NCI-H345 (cell line): ENCODE results near the gene SHH.
"Not testable (repeated sequence)": the region's sequence is repeated elsewhere in the genome, so short reads cannot be mapped to it uniquely, and the experiment has no call there.

Experiments
- DNase-seq: peaks from one replicate; lab custom pipeline; 2025; lab: John Stamatoyannopoulos, UW

The SHH gene

DNA sequence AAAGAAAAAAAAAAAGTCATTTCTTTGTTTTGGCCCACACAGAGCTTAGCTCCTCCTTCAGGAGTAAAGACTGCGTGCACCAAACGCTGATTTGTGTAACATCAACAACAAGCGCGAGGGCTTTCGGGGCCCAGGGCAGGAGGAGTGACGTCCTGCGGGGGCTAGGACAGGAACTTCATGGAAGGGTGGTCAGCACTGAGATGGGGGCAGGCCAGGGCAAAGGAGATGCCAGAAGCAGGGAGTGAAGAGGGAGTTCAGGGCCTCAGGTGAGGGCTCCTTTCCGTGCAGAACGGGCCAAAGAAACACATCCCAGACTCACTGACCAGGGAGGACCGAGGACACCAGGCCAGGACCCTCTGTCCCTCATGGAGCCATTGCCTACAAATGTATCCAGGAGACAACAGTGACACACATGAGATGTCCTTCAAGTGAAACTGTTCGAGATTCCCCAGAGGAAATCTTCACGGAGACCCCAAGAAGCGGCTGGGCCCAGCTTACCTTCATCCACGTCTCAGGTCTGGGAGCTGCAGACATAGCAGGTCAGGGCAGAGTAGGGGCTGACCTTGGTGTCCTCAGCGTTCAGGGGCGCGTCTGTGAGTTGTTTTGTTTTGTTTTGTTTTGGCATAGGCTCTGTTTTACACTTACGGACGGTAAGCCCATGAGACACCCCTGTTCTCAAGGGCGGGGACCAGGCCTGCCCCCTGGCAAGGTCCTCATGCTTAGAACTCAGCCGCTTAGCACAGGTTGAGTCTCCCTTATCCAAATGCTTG, 30.4 kb upstream of the SHH start:
- DNase-seq: no peak

DNA sequence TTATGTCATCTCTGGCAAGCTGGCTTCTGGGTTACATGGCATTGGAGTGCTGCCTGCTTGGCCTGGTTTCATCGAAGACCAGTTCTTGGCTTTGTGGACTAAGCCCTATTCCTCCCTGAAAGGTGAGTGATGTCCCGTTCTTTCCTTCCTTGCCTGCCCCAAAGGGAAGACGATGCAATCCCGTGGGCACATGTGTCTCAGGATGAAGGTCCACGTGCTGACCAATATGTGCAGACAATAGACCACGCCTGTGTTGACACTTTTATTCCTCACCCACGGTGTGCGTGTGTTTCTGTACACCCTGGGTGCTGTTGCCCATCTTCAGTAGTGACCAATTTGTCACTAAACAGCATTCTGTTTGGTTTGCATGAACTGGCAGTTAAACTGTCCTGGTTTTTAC, 28.6 kb upstream of the SHH start:
- no peak for DNase-seq

DNA sequence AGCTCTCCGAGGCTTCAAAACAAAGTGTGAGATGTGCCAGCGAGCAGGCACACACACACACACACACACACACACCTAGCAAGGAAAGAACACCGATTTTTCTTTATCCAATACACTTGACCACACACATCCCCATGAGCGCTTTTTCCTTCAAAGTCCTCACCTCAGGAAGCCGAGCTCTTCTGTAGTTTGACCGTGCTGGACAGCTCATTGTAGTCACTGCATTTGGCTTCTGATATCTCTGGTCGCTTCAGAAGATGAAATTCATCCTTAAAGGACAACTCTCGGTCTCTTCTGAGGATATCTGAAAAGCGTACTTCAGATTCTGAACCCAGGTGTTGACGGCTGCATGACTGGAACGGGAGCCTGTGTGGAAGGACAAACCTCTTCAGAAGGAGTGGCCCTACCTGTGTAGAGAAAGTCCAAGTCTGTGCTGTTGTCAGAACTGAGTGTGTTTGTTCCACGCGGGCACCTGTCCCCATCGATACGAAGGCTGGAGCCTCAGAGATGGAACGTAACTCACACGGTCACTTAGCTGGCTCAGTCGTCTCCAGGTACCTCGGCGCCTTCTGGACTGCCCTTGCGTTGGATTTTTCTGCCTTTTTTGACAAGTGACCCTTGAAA, 28.1 kb upstream of the SHH start:
- DNase-seq: no peak

DNA sequence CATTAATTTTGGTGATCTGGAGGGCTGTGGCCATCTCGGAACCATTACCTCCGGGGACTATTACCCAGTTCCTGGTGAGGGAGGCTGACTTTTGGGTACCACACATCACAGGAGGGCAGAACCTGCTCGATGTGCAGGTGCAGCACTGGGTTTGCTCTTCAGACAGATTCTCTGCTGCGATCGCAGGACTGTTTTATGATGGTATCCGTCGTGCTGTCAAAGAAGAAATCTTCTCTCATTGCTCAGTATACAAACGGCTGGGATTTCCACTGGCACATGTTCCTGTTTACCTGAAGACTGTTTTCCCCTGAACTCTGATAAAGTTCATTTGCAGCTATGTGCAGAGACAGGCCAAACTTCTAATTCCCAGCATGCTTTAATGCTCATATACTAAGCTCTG, 27.2 kb upstream of the SHH start:
- no peak for DNase-seq

DNA sequence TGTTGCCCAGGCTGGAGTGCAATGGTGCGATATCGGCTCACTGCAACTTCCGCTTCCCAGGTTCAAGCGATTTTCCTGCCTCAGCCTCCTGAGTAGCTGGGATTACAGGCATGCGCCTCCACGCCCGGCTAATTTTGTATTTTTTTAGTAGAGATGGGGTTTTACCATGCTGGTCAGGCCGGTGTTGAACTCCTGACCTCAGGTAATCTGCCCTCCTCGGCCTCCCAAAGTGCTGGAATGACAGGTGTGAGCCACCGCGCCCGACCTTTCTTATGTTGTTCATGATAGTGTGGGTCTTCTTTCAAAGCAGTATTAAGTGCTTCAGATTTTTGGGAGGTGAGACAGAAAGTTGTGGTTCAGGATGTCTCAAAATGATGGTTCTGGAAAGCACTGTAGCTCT, 26.0 kb upstream of the SHH start:
- DNase-seq: not testable (repeated sequence)

DNA sequence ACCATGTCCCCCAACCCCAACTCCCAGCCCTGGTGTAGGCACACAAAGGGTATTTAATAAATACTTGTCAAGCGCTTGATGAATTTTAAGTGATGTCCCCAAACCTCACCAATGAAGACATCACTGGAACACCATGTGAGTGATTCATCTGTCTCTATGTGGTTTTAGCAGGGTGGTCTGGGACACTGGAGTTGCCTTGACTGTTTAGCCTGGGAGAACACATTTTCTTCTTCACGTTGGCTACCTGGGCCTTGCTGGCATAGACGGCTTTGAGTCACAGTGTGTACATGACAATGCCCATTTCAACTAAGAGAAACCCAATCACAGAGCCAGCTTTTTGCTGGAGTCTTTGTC, 24.8 kb upstream of the SHH start:
- DNase-seq: no peak

DNA sequence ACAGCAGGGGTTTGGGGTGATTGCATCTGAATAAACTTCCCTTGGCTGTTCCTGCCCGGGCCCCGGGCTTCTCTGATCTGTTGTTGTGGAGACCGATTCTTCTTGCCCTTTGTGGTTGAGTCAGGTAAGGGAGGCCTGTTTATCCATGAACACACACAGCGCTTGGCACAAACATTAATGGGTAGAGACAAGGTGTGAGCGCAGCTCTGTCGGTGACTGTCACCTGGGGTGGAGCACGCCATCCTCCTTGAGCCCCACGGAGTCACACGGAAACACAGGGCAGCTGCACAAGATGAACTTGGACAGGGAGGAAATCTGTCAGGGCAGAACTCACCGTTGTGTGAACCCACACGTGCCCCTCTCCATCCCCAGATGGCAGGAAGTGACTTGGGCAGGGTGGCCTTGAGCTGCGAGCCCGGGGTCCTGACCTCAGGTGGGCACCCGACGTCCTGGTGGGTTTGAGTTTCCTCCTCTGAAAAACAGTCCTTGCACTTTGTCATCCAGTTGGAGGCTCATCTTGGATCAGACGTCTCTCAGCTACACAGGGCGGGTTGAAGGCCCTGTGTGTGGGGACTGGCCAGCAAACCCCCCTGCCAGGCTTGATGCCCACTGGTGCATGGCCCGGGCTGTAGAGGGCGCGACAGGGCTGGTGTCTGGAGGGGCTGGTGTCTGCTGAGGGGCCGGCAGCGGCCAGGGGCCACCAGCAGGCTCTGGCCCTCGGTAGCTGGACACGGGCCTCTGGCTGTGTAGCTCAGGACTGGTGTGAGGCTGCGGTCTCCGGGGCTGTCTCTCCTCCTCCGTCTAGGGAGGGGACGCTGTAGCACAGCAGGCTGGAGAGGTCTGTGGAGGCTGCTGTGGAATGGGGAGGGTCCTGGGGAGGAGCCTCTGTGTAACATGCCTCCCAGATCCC, 24.2 kb upstream of the SHH start:
- no peak for DNase-seq

DNA sequence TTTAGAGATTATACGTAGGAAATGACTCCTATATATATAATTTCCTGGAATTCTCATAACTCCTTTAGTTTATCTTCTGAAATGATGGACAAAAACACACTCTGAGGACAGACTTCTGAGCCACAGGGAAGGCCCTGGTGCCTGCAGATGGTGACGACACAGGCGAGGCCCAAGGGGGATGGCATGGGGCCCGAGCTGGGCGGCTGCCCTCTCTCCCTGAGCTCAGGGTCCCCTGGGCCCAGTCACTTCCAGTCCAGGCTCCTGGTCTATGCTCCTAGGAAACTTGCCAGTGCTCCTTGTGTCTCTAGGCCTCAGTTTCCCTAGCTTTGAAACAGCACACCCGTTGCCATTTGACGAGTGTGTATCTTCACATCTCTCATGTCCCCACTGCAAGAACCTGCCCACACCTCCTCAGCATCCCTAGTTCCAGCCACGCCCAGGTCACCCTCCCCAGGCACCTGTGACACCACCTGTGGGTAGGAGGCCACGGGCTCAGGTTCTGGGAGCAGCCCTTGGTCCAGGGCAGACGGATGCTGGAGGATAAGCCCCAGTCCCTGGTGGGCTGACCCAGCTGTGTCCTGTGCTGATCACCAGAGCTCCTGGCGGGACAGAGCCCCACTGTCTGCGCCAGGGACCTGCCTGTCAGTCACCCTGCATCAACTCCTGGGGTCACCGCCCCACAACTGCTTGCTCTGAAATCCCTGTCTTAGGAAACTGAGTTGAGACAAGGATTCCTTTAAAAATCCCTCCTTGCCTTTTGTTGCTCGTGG, 23.4 kb upstream of the SHH start:
- DNase-seq: no peak

DNA sequence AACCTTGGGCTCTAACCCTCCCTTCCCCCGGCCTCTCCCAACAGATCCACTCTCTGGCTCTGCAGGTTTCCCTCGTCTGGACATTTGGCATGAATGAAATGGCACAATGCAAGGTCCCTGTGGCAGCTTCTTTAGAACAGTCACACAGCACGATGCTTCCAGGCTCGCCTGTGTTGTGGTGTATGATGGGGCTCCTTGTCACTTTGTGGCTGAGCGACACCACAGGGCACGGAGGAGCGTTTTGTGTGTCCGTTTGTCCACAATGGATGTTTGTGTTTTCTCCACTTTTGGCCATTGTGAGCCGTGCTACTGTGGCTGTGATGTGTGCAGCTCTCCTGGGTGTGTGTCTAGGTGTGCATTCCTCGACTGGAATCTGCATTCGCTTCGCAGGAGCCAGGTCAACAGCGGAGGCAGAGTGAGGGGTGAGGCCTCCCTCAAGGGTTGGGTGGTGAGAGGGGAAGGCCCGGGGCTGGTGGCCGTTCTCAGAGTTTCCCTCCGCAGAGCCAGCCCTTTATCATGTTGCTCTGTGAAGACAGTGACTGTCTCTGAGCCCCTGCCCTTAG, 22.3 kb upstream of the SHH start:
- DNase-seq: no peak

DNA sequence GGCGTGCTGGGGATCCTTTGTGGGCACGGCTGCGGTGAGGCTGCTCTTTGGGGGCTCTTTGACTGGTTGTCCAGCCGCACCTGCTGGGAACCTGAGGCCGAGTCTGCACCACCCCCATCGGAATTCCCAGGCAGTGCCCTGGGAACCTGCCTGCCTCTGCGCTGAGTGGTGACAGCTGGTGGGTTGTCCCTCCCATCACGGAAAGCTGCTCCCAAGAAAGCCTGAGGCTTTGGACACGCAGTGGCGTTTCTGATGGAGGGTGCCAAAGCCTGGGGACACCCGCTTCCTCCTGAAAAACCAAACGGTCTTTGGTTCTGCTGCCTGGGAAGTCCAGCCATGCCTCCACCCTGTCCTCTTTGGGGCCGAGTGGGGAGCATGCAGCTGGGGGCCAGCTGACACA, 21.4 kb upstream of the SHH start:
- no peak for DNase-seq

DNA sequence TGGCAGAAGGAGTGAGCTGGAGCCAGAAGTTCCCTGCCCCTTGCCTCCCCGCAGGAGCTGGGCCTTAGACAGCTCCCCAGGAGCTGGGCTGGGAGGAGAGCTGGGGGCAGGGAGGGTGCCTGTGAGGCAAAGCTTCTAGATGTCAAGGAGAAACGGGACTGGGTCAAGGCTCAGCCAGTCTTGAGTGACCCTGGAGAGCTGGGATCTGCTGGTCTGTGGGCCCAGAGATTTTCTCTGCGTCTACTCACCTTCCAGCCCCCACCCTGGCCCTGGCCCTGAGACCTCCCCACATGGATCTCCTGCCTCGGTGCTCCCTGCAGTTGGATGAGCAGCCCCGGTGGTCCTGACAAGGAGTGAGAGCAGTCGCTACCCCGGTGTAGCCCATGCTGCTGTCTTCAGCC, 20.3 kb upstream of the SHH start:
- DNase-seq: no peak

DNA sequence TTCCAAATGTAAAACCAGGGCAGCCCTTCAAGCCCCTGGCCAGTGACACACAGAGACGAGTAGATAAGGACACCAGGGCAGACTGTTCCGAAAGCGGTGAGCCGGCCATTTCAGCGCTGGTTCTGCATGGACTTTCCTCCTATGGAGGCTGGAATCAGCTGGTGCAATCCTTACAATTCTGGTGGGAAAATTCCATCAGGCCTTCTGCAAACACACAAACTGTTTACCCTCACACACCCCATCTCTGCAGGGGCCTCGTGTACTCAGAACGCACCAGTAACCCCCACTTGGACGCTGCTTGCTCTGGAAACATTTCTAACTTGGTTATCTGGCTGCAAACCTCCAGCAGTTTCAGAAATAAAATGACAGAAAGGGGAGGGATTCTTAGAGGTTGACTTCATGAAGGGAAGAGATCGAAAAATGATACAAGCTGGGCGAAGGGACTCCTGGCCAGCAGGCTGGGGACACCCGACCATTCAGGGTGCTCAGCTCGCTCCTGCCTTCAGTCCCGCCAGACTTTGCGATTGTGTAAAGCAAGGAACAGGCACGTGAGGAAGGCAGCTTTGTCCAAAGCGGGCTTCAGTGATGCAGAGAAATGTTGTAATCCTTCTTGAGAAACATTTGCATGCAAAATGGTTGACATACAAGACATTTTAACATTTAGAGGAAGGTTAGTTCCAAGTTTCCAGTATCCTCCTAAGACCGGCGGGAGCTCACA, 19.7 kb upstream of the SHH start:
- DNase-seq: no peak

DNA sequence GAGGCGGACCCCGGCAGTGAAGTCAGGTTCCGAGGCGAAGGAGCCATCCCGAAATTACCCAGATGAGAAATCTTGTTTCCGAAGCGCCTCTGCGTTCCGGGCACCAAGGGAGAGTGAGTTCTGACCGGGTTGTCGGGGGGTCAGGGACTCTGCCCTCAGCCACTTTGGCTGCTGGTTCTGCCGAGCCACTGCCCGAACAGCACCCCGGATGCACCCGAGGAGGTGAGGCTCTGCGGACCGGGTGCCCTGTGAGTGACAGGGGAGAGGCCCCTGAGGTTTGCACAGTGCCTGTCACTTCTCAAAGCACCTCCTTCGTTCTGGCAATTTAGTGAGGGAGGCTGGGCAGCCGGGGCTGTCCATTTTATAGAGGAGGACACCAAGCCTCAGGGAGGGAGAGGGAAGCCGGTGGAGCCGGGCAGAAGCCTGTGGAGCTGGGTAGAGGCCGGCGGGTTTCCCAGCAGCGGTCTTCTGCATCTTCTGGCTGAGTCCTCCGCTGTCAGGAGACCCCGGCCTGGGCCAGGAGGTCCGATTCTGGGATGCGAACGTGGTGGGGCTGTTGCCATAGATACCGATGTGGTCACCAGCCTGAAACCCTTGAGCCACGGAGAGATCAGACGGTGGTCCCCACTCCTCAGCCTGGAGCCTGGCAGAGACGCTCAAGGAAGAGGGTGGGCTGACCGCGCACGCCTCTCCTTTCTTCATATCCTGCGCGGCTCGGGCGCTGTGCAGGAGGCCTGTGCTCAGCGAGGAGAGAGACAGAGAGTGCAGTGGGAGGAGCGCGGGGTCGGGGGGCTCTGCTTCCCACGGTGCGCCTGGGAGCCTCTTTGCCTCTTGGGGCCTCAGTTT, 18.9 kb upstream of the SHH start:
- DNase-seq: no peak

DNA sequence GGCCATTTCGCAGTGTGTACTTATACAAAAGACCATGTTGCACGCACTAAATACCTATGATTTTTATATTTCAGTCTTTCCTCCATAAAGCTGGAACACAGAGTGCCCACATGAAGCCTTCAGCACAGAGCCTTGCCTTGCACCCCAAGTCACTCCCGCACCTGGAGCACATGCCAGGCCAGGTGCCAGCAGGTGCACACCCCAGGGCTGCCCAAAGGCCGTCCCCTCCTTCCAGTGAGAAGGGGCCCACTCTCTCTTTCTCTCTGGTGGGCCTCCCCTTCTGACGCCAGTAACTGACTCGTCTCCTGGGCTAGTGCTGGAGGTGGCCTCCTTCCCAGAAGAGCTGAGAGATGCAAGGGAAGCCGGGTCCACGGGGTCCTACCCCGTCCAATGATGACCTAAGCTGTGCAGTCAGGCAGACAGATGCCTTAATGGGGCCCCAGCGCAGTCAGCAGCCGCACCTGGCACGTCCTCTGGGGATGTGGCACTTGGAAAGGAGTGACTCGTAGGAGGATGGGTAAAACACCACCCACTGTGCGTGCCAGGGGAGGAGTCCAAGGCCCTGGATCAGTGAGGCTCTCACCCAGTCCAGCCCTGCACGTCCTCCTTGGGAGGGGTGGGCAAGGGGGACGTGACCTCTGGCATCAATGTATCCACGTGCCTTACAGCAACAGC, 17.7 kb upstream of the SHH start:
- DNase-seq: no peak

DNA sequence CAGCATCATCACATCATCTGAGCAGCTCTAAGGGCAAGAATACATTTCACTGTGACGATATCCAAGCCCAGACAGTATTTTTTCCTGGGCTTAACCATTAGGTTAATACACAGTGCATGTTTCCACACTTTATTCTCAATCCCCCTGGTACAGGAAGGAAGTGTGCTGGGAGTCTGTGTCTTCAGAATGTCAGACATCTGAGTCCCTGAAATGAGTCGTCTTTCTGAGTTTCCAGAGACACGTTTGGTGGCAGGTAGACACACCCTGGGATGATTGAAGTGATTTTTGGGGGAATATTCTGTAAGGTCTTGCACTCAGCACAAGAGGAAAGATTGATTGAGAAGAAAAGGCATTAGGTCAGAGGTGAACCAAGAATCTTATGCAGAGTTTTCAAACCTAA, 13.1 kb upstream of the SHH start:
- no peak for DNase-seq

DNA sequence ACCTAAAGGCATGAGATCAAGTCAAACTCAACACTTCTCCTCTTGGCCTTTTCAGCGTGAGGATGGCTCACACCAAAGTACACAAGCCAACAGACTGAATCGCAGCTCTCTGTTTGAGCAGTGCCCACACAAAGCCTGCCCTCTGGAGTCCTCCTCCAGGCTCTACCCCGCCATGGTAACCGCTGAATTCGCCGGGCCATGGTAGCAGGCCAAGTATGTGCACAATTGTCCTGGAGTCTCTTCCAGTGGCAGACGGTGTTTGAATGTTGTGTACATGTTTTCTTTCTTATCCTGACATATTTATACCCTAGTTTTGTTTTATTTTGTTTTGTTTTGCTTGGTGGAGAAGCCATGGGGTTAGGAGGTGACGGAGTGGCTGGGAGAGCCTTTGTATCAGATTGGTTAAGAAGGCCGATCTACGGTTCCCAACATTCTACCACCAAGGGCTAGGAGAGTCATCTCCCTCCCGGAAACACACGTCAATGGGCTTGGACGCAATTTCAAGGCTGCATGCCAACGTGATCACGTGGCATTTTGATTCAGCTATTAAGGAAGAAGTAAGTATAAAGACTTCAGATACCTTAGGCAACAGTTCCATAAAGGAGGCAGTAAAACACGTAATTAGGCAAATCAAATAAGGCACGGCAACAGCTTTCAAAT, 12.1 kb upstream of the SHH start:
- no peak for DNase-seq

DNA sequence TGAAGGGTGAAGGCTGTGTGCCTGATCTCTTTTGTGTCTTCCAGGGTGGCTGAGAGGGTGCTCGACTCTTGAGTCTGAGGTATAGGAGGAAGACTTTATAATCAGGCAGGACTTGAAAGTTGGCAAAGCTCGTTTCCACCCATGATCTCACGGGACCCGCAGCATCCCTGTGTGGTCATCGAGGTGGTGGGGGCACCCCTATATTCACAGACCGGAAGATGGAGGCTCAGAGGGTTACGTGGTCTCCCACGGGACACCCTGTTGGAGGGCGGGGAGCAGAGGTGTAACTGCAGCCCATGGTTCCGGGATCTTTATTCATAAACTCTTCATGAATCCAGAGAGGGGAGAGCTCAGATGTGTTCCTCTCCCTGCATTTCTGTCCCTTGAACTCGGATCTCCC, 9.6 kb upstream of the SHH start:
- DNase-seq: no peak

DNA sequence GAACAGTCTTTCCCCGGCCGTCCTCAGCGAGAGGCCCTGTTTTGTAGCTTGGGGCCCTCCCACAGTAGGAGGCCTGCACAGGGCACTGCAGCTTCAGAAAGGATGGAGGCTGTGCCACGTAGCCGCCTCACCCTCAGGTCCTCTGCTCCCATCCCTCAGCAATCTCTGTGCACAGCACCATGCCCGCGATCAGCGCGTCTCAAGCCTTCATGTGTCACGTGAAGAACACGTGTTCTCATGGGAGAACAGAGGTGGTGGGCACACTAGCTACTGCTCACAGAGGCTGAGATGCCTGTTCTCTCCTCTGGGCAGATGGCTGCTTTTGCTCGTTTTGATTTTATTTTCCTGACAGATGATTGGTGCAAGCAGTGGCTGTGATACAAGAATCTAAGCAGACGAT, 8.5 kb upstream of the SHH start:
- no peak for DNase-seq

DNA sequence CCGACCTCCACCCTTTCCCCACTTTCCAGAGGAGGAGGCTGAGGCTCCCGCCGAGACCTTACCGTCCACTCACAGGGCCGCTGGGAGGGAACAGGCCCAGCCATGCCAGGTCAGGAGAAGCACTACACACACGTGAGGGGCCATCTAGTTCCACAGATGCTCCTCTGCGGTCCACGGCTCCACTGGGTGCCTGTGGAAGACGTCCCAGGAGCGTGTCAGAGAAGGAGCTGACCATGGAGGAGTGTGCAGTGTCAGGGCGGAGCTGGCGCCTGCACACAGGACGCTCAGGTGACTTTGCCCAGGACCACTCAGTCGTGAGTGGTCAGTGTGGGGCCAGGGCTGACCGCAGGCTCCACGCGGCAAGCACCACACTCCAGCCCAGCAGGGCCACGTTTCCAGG, 8.0 kb upstream of the SHH start:
- no peak for DNase-seq
